Tibial artery (tissue), 4 donors: ENCODE data around the gene TRPV4.

Source experiments
- DNase-seq, 2 donors: peaks; one replicate each; pipeline ENCODE4 v3.0.0-alpha.2; 2019
- H3K27ac ChIP-seq, 2 donors: fragments of 200-600 bp; sonication (generic) in 1 of 2; 1 replicate in 1 of 2; 2 replicates in 1 of 2; pipeline ENCODE4 v1.5.1; 2018 to 2019; ENCODE audit warnings: mild to moderate bottlenecking in 1 of 2
- H3K27me3 ChIP-seq, 2 donors: fragments of 200-600 bp; sonication (generic) in 1 of 2; one replicate each; pipeline versions ENCODE4 v1.5.1 to v1.6.0; 2016 to 2019
- H3K36me3 ChIP-seq, 3 donors: fragments of 200-600 bp; sonication (generic) in 2 of 3; one replicate each; pipeline ENCODE4 v1.5.1; 2016 to 2019; ENCODE audit warnings: mild to moderate bottlenecking in 2 of 3
- H3K4me1 ChIP-seq, 4 donors: fragments of 200-600 bp; sonication (generic) in 2 of 4; 1 replicate in 3 of 4; 2 replicates in 1 of 4; pipeline ENCODE4 v1.5.1; 2016 to 2019
- H3K4me3 ChIP-seq, 2 donors: fragments of 200-600 bp; sonication (generic) in 1 of 2; 1 replicate in 1 of 2; 2 replicates in 1 of 2; pipeline ENCODE4 v1.5.1; 2018 to 2019; ENCODE audit warnings: mild to moderate bottlenecking in 2 of 2
- H3K9me3 ChIP-seq, 3 donors: fragments of 200-600 bp; sonication (generic) in 1 of 3; one replicate each; pipeline ENCODE4 v1.5.1; 2016 to 2019
- intact Hi-C: fragments of 100-400 bp; cut with DNase I; formaldehyde crosslinking; loops from one replicate; pipeline ENCODE4 v1.15.0; 2023; ENCODE audit warnings: low total_unique reads
- TF ChIP-seq, protein P1 (sequence below), 2 experiments: fragments of 200-600 bp in 1 of 2; fragments of 450-650 bp in 1 of 2; IDR thresholded peaks; one replicate each; pipeline ENCODE4 v1.5.1; 2017 to 2019; ENCODE audit warnings: antibody characterized with exemption in 2 of 2, mild to moderate bottlenecking in 1 of 2, moderate library complexity in 1 of 2

TRPV4 gene

DNA sequence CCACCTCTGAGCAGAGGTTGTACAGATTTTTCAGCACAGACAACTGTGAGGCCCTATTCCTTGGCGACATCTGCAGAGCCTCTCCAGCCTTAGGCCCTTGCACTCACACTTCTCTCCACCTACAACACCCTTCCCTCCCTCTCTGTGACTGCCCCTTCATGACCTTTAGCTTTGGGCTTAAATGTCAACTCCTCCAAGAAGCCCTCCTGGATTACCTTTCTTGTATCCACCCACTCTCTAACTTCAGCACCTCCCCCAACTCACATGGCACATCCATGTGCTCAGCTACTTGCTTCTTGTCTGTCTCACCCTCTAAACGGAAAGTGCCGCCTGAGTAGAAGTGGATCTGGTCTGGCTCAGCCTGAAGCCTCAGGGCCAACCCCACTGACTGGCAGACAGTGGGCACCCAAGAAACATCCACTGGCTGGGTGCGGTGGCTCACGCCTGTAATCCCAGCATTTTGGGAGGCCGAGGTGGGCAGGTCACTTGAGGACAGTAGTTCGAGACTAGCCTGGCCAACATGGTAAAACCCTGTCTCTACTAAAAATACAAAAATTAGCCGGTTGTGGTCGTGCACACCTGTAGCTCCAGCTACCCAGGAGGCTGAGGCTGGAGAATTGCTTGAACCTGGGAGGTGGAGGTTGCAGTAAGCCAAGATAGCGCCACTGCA, 22.1 kb downstream of the TRPV4 start:
- H3K36me3 ChIP-seq = no peaks in the 10 kb centered on the region
- H3K4me3 ChIP-seq = no peak overlapping the region
- TF ChIP-seq, protein P1, sequence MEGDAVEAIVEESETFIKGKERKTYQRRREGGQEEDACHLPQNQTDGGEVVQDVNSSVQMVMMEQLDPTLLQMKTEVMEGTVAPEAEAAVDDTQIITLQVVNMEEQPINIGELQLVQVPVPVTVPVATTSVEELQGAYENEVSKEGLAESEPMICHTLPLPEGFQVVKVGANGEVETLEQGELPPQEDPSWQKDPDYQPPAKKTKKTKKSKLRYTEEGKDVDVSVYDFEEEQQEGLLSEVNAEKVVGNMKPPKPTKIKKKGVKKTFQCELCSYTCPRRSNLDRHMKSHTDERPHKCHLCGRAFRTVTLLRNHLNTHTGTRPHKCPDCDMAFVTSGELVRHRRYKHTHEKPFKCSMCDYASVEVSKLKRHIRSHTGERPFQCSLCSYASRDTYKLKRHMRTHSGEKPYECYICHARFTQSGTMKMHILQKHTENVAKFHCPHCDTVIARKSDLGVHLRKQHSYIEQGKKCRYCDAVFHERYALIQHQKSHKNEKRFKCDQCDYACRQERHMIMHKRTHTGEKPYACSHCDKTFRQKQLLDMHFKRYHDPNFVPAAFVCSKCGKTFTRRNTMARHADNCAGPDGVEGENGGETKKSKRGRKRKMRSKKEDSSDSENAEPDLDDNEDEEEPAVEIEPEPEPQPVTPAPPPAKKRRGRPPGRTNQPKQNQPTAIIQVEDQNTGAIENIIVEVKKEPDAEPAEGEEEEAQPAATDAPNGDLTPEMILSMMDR (IDR thresholded peaks at IDR 0.05) = no peak
- no peak for DNase-seq
- H3K27ac ChIP-seq = no peak overlapping the region
- H3K9me3 ChIP-seq = no peaks in the 10 kb centered on the region
- no peaks in the 10 kb centered on the region for H3K4me1 ChIP-seq
- H3K27me3 ChIP-seq = peaks cover 0 to 28% of the 10 kb centered on the region in 2 donors
- intact Hi-C loops = loop anchor here (2.0 kb wide), 1 partner anchor 64 kb away; no protein-coding TSS in a partner anchor

DNA sequence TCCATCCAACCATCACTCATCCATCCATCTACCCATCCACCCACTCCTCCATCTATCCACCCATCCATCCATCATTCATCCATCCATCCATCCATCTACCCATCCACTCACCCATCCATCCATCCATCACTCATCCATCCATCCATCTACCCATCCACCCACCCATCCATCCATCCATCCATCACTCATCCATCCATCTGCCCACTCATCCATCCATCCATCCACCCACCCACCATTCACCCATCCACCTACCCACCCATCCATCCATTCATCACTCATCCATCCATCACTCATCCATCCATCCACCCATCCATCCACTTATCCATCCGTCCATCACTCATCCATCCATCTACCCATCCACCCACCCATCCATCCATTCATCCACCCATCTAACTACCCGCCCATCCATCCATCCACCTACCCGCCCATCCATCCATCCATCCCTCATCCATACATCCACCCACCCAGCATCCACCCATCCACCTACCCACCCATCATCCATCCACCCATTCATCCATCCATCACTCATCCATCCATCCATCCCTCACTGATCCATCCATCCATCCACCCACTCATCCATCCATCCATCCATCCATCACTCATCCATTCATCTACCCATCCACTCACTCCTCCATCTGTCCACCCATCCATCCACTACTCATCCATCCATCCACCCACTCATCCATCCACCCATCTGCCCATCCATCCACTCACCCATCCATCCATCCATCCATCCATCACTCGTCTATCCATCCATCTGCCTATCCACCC, 24.1 kb downstream of the TRPV4 start:
- no peak for DNase-seq
- Histone ChIP-seq H3K4me3 (no peak overlapping the region), H3K27ac (no peak overlapping the region), H3K27me3 (peaks cover 0 to 10% of the 10 kb centered on the region in 2 donors), H3K9me3 (no peaks in the 10 kb centered on the region), H3K36me3 (no peaks in the 10 kb centered on the region), H3K4me1 (no peaks in the 10 kb centered on the region)
- TF ChIP-seq, protein P1 (IDR thresholded peaks at IDR 0.05) = no peak
- intact Hi-C loops = no loop called here

GRCh38 chr12:109807954-109808643, 25.1 kb downstream of the TRPV4 start:
- no peak for DNase-seq
- no peaks in the 10 kb centered on the region for H3K4me1 ChIP-seq
- TF ChIP-seq, protein P1 (IDR thresholded peaks at IDR 0.05) = no peak
- intact Hi-C loops = no loop called here
- no peak overlapping the region for H3K27ac ChIP-seq
- H3K9me3 ChIP-seq = no peaks in the 10 kb centered on the region
- H3K27me3 ChIP-seq = peaks cover 0 to 7% of the 10 kb centered on the region in 2 donors
- no peak overlapping the region for H3K4me3 ChIP-seq
- H3K36me3 ChIP-seq = no peaks in the 10 kb centered on the region

DNA sequence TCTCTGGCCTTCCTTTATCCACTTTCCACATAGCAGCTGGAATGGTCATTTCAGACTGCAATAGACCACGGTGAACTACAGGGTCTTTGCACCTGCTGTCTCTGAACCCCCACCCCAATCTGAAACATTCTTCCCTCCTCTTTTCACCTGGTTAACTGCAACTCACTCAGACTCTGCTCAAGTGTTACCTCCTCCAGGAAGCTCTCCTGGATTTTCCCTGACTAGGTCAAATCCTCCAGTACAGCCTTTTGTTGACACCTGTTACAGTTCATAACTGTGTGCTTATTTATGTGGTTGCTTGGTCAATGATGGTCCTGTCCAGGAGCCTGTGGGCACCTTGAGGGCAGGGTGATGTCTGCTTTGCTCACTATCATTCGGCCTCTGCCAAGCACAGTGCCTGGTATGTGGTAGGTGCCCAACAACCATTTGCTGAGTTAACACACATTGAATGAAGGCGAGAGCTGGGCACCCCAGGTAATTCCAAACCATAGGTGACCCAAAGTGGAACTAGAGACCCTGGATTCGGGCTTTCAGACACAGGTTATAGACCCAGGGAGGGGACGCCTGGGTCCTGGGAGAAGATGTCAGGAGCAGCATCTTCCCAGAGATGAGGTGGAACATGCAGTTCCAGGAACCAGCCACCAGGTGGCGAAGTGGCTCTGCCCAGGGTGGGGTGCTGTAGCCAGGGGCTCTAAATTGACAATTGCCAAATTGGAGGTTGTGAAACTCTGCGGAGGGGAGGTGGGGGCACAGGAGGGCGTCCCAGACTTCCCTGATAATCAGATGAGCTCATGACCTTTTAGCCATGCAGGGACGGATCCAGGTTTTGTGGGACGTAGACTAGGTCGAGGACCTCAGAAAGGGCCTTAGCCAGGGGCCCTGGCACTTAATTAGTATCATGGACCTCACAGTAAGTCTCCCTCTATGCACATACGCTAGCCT, 28.1 kb downstream of the TRPV4 start:
- no peaks in the 10 kb centered on the region for H3K4me1 ChIP-seq
- H3K27me3 ChIP-seq = peaks cover 0 to 5% of the 10 kb centered on the region in 2 donors
- H3K9me3 ChIP-seq = no peaks in the 10 kb centered on the region
- DNase-seq = peak; percentile 58 to 78
- intact Hi-C loops = no loop called here
- no peak overlapping the region for H3K4me3 ChIP-seq
- H3K36me3 ChIP-seq = no peaks in the 10 kb centered on the region
- H3K27ac ChIP-seq = no peak overlapping the region
- TF ChIP-seq, protein P1 (IDR thresholded peaks at IDR 0.05) = peak; percentile 90 to 96

DNA sequence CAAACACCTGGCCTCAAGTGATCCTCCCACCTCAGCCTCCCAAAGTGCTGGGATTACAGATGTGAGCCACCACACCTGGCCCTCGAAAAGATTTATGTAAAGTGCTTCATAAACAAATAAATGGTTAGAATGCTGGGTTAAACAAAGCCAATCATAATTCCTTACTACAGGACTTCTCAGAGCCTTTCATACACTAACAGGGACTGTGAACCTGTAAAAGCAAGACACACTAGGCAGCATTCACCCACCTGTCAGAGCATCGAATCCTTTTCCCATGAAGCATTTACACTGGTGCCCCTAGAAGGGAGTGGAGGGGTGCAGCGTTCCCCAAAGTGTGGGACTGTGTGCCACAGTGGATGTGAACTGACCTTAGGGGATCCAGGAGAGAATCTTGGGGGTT, 29.5 kb downstream of the TRPV4 start:
- Histone ChIP-seq H3K36me3 (peaks cover 0 to 1% (median 0%) of the 10 kb centered on the region in 3 donors), H3K27ac (no peak overlapping the region), H3K27me3 (peaks cover 0 to 3% of the 10 kb centered on the region in 2 donors), H3K4me1 (no peaks in the 10 kb centered on the region), H3K4me3 (no peak overlapping the region), H3K9me3 (no peaks in the 10 kb centered on the region)
- DNase-seq = no peak
- intact Hi-C loops = no loop called here
- TF ChIP-seq, protein P1 (IDR thresholded peaks at IDR 0.05) = no peak
